Measurements from ENCODE around the gene TMEM215. TPM values are rescaled to one million over a fixed set of nuclear protein-coding genes. Genes with fewer than 3 reads are reported as not detected.
"Not testable (repeated sequence)": the region's sequence is repeated elsewhere in the genome, so short reads cannot be mapped to it uniquely, and the experiment has no call there.

Gene TMEM215
- total and polyA plus RNA-seq, 11 donors = not detected

DNA sequence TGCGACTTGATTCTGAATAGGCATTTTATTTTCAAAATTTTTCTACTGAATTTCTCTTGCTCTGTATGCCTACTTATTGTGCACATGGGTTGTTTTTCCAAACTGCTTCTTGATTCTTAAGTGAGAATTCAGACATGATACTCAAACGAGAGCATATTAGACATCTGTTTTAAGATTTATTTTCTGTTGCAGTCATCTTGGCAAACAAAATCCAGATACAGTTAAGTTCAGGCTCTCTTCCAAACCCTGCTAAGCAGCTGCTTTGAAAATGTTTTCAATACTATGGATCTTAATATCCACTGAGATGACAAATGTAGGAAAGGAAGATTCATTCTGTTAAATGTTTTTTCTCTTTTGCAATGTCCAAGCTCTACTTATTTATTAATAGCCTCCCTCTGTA is 4.5 kb downstream of the TMEM215 start:
- ATAC-seq (no peak), DNase-seq (no peak)
- no peak for TF ChIP-seq POLR2A (IDR thresholded peaks at IDR 0.05)
- TF ChIP-seq, protein P1, sequence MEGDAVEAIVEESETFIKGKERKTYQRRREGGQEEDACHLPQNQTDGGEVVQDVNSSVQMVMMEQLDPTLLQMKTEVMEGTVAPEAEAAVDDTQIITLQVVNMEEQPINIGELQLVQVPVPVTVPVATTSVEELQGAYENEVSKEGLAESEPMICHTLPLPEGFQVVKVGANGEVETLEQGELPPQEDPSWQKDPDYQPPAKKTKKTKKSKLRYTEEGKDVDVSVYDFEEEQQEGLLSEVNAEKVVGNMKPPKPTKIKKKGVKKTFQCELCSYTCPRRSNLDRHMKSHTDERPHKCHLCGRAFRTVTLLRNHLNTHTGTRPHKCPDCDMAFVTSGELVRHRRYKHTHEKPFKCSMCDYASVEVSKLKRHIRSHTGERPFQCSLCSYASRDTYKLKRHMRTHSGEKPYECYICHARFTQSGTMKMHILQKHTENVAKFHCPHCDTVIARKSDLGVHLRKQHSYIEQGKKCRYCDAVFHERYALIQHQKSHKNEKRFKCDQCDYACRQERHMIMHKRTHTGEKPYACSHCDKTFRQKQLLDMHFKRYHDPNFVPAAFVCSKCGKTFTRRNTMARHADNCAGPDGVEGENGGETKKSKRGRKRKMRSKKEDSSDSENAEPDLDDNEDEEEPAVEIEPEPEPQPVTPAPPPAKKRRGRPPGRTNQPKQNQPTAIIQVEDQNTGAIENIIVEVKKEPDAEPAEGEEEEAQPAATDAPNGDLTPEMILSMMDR (IDR thresholded peaks at IDR 0.05) = no peak
- no peak overlapping the region for H3K4me3 ChIP-seq
- 55 to 64% (median 61%) methylated on average over 2 of the region's 2 CpGs for WGBS, 4 donors
- H3K27me3 ChIP-seq = peaks cover 4 to 31% (median 23%) of the 10 kb centered on the region in 9 donors
- intact Hi-C loops (cut with DNase I) = no loop called here
- H3K4me1 ChIP-seq = peaks cover 0 to 10% (median 0%) of the 10 kb centered on the region in 12 donors
- H3K9me3 ChIP-seq = no peaks in the 10 kb centered on the region
- H3K36me3 ChIP-seq = no peaks in the 10 kb centered on the region
- no peak overlapping the region for H3K27ac ChIP-seq

DNA sequence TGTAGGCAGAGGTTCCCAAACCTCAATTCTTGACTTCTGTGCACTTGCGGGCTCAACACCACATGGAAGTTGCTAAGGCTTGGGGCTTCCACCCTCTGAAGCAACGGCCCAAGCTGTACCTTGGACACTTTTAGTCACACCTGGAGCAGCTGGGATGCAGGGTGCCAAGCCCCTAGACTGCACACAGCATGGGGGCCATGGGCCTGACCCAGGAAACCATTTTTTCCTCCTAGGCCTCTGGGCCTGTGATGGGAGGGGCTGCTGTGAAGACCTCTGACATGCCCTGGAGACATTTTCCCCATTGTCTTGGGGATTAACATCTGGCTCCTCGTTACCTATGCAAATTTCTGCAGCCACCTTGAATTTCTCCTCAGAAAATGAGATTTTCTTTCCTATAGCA is 12.7 kb downstream of the TMEM215 start:
- intact Hi-C loops (cut with DNase I); H3K36me3 ChIP-seq; H3K4me1 ChIP-seq; H3K27ac ChIP-seq; H3K4me3 ChIP-seq; H3K27me3 ChIP-seq; DNase-seq; ATAC-seq: not testable (repeated sequence)
- H3K9me3 ChIP-seq = peaks cover 0 to 14% (median 0%) of the 10 kb centered on the region in 12 donors
- 39 to 54% (median 45%) methylated on average over 3 of the region's 3 CpGs for WGBS, 4 donors

DNA sequence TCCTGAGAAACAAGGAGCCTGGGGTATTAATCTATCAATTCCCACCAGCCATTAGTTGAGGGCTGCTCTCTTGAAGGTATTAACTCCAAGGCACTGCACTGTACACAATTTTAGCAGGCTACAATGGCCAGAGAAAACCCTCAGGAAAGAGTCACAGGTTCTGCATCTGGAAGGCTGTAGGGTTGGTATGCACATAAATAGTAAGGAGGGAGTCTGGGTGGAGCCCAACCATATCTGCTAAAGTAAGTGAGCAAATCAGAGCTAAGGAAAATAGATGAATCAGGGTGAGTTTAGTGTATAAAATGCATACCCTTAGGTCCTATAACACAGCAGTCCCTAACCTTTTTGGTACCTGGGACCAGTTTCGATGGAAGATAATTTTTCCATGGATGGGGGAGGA is 18.2 kb downstream of the TMEM215 start:
- Histone ChIP-seq H3K36me3 (no peaks in the 10 kb centered on the region), H3K9me3 (peaks cover 0 to 22% (median under 1%) of the 10 kb centered on the region in 12 donors), H3K27ac (no peak overlapping the region), H3K27me3 (peaks cover 0 to 6% (median 0%) of the 10 kb centered on the region in 9 donors), H3K4me3 (no peak overlapping the region), H3K4me1 (no peaks in the 10 kb centered on the region)
- intact Hi-C loops (cut with DNase I) = no loop called here
- no peak for DNase-seq
- TF ChIP-seq, protein P1 (IDR thresholded peaks at IDR 0.05) = no peak
- no peak for TF ChIP-seq POLR2A (IDR thresholded peaks at IDR 0.05)
- 76 to 91% (median 85%) methylated on average over 1 of the region's 1 CpG for WGBS, 4 donors
- ATAC-seq = no peak

DNA sequence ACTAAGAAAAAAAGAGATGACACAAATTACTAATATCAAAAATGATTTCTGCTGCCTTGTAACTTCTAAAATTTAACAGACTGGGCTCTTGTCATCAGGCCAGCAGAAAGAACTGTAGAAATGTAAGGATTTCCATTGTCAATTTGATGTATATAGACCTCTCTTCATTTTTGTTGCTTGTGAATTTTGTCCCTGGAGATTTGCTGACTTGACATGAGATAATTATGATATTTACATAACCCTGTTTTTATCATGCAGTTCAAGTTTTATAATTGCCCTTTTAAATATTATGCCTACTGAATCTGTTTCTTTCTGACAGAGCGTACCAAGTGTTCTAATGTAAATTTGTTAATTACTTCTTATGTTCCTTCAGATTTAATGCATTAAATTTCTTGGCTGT is 23.9 kb downstream of the TMEM215 start:
- H3K9me3 ChIP-seq = peaks cover 0 to 39% (median 16%) of the 10 kb centered on the region in 12 donors
- intact Hi-C loops (cut with DNase I) = no loop called here

More for the DNA sequence above, 23.9 kb downstream of the TMEM215 start:
- TF ChIP-seq, protein P1 (IDR thresholded peaks at IDR 0.05) = no peak
- no peak for TF ChIP-seq POLR2A (IDR thresholded peaks at IDR 0.05)
- no peaks in the 10 kb centered on the region for H3K27me3 ChIP-seq
- DNase-seq = no peak
- no peak for ATAC-seq
- no peaks in the 10 kb centered on the region for H3K4me1 ChIP-seq
- H3K4me3 ChIP-seq = no peak overlapping the region
- H3K36me3 ChIP-seq = no peaks in the 10 kb centered on the region
- H3K27ac ChIP-seq = no peak overlapping the region
- 81 to 94% (median 86%) methylated on average over 1 of the region's 1 CpG for WGBS, 4 donors

Measured in heart left ventricle (tissue), 16 donors.